Muscle layer of duodenum (tissue), 2 donors: ENCODE data around the gene ZBTB20.

Experiments
- H3K27ac ChIP-seq: one replicate; pipeline ENCODE4 v1.7.0; 2013; ENCODE audit warnings: mild to moderate bottlenecking, low read length
- H3K27me3 ChIP-seq: one replicate; pipeline ENCODE4 v1.7.0; 2013; ENCODE audit warnings: low read depth, mild to moderate bottlenecking, control low read depth, low read length
- H3K36me3 ChIP-seq, 2 donors: one replicate each; pipeline ENCODE4 v1.7.0; 2013; ENCODE audit warnings: low read length in 2 of 2, control low read depth in 1 of 2, mild to moderate bottlenecking in 1 of 2; ENCODE audit not compliant: insufficient read depth in 2 of 2, control insufficient read depth in 1 of 2
- H3K4me1 ChIP-seq, 2 donors: one replicate each; pipeline ENCODE4 v1.7.0; 2013; ENCODE audit warnings: low read length in 2 of 2, mild to moderate bottlenecking in 2 of 2, control low read depth in 1 of 2, moderate library complexity in 1 of 2; ENCODE audit not compliant: insufficient read depth in 2 of 2, control insufficient read depth in 1 of 2
- H3K4me3 ChIP-seq, 2 donors: one replicate each; pipeline ENCODE4 v1.7.0; 2013; ENCODE audit warnings: low read length in 2 of 2, low read depth in 1 of 2, mild to moderate bottlenecking in 1 of 2
- H3K9me3 ChIP-seq, 2 donors: one replicate each; pipeline ENCODE4 v1.7.0; 2013; ENCODE audit warnings: low read length in 2 of 2, control low read depth in 1 of 2, mild to moderate bottlenecking in 1 of 2; ENCODE audit not compliant: control insufficient read depth in 1 of 2
- donor health status: healthy.

The ZBTB20 gene

DNA sequence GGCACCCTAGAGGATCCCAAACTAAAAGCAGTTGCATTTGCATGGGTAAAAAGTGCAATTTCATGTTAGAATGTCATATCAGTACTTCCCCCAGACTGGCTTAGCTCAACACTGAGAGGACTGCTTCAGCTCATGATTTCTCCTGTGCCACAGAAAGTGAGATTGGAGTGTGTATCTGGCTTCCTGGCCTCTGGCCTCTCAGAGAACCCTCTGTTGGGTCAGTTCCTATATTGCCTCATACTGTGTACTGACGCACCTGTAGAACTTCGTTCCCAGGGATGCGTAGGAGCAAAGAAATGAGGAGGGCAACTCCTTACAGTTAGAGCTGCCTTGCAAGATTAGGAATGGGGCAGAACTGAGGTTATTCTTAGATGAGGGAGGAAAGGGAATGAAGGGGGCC lies 512.5 kb downstream of the ZBTB20 start:
- Histone ChIP-seq H3K36me3 (peaks cover 0 to 6% of the 10 kb centered on the region in 2 donors), H3K4me3 (no peak overlapping the region), H3K4me1 (peaks cover 0 to 7% of the 10 kb centered on the region in 2 donors), H3K9me3 (peaks cover 3 to 4% of the 10 kb centered on the region in 2 donors), H3K27me3 (no peaks in the 10 kb centered on the region), H3K27ac (no peak overlapping the region)

DNA sequence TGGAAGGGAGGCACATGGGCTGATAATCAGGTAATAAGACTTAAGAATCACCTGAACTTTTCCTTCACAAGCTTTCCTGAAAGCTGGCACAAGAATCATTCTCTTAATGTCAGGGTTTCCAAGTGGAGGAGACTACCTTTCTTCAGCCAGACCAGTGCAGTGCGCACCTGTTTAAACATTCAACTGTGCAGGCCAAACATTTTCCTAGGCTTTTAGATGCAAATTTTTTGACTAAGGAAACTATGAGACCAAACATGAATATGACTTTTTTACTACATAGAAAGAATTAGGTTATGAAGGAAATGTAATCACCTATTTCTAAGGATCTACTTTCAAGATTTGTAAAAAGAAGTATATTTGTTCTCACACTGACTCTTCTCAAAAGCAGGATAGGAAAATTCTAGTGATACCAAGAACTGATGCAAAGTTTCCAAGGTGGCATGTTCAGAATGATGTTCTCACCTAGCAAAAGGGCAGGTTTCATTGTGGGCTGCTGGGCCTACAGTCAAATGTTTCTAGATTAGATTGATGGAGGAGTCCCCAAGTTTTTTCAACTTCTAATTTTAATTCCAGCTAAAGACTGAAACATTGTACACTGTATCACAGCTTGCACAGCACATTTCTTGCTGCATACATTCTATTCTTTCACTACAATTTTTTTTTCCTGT lies 514.2 kb downstream of the ZBTB20 start:
- Histone ChIP-seq H3K9me3 (peaks cover 3 to 4% of the 10 kb centered on the region in 2 donors), H3K4me3 (no peak overlapping the region), H3K27ac (no peak overlapping the region), H3K4me1 (peaks cover 0 to 7% of the 10 kb centered on the region in 2 donors), H3K36me3 (peaks cover 0 to 6% of the 10 kb centered on the region in 2 donors), H3K27me3 (no peaks in the 10 kb centered on the region)

DNA sequence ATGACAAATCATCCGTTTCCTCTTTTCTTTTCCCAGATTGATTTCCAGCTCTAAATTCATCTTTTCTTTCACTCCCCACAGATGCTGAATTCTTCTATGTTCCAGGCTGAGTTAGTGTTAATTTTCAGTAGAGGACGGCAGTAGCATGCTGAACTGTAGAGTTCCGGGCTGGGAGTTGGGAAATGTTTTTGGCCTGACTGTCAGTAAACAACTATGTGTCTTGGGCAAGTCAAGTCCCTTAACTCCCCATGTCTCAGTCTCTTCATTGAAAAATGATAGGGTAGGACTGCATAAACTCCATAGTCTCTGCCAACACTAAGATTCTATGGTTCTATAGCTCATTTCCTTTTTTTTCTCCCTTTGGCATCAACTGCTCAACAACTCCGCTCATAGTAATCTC lies 519.3 kb downstream of the ZBTB20 start:
- Histone ChIP-seq H3K4me3 (no peak overlapping the region), H3K27ac (peak overlapping the region; percentile 8), H3K27me3 (no peaks in the 10 kb centered on the region), H3K9me3 (no peaks in the 10 kb centered on the region), H3K4me1 (peaks cover 7 to 21% of the 10 kb centered on the region in 2 donors), H3K36me3 (peaks cover 0 to 13% of the 10 kb centered on the region in 2 donors)

DNA sequence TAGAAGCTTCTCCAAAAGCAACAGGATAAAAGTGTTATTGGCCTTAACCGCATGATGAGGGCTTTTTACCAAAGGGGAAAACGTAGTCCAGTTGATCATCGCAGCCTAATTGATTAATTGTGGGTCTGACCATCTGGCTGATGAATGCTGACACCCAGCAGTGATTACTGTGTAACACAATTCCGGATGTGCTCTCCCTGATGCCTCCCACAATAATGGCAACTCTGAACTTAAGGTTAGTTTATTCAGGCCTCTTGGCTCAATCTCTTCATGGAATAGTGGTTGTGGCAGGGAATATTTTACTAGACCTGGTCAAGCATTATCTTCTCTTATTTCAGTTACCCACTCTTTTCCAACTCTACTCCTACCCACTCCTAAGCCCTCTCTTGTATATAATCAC lies 520.3 kb downstream of the ZBTB20 start:
- Histone ChIP-seq H3K27ac (peak overlapping the region; percentile 58), H3K9me3 (no peaks in the 10 kb centered on the region), H3K27me3 (no peaks in the 10 kb centered on the region), H3K4me3 (no peak overlapping the region), H3K4me1 (peaks cover 12 to 25% of the 10 kb centered on the region in 2 donors), H3K36me3 (peaks cover 0 to 13% of the 10 kb centered on the region in 2 donors)

DNA sequence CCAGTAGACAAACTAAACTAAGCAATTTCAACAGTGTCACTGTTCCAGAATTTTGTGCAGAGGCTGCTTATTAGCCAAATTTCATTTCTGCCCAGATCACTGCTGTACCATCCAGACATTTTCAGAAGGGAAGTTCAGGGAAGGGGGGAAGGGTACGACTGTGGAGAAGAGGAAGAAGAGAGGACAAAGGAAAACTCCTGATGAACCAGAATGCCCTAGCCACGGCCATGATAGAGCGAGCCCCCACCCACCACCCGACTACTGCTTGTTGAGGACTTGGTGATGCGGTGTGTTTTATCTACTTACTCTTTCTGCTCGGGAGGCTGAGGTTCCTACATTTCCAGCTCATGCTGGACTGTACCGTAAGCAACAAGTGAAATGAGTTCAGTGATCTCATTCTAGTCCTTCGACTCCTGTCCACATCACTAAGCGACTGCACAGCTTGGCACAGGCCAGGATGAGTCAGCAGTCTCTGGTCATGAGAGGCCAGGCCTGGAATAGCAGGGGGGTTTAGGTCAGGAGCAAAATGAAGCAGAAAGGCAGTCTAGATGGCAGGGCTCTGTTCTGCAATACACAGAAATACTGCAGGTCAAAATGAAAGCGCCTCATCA lies 522.4 kb downstream of the ZBTB20 start:
- no peaks in the 10 kb centered on the region for H3K9me3 ChIP-seq
- peaks cover 12 to 19% of the 10 kb centered on the region in 2 donors for H3K4me1 ChIP-seq
- peak overlapping the region; percentile 93 for H3K27ac ChIP-seq
- no peaks in the 10 kb centered on the region for H3K27me3 ChIP-seq
- H3K36me3 ChIP-seq = peaks cover 0 to 13% of the 10 kb centered on the region in 2 donors
- H3K4me3 ChIP-seq = peak overlapping the region; percentile 40 to 54

DNA sequence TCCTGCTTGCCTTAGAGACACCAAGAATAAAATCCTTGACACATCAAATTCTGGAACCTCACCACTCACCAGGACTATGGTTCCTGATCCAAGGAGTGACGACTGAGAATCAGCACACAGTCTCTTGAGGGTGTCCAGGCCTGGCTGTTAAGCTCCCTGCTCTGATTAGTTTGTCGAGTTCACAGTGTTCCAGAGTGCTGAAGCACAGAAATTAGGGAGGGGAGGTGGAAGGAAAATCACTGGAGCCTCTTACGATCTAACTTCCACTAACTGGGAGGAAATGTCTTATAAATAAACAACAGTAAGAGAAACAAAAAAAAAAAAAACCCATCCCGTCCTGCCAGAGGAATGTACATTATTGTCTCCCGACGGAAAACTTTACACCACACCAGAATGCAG lies 523.0 kb downstream of the ZBTB20 start:
- H3K36me3 ChIP-seq = peaks cover 0 to 13% of the 10 kb centered on the region in 2 donors
- no peaks in the 10 kb centered on the region for H3K9me3 ChIP-seq
- H3K4me3 ChIP-seq = peak overlapping the region; percentile 40 to 54
- peak overlapping the region; percentile 93 for H3K27ac ChIP-seq
- peaks cover 12 to 19% of the 10 kb centered on the region in 2 donors for H3K4me1 ChIP-seq
- no peaks in the 10 kb centered on the region for H3K27me3 ChIP-seq

DNA sequence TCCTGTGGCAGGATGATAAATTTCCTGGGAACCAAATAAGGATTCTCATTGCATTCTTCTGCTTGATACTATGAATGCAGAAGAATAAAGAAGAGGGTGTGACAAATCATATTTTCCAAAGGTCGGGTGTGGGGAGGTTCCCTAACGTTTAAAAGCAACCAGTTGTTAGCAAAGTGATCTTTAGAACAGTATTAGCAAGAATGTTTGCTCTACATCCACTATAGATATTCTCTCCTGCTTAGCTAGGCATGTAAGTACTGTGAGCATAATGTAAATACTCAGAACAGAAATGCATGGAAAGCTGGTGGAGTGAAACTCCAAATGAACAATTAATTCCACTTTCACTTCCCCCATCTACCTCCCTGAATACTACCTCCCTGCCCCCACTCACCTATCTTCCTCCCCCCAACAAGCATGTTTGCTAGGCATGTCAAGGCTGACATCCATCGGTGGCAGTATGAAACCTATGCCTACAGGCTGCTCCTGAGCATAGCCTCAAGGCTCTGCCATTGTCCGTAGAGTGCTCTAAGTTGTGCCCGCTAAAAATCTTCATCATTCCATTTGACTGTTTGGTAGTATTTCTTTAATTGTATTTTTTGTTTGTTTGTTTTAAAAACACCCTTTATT lies 523.6 kb downstream of the ZBTB20 start:
- H3K9me3 ChIP-seq = no peaks in the 10 kb centered on the region
- H3K27ac ChIP-seq = peak overlapping the region; percentile 93
- peak overlapping the region; percentile 40 to 54 for H3K4me3 ChIP-seq
- H3K27me3 ChIP-seq = no peaks in the 10 kb centered on the region
- H3K36me3 ChIP-seq = peaks cover 0 to 13% of the 10 kb centered on the region in 2 donors
- peaks cover 12 to 19% of the 10 kb centered on the region in 2 donors for H3K4me1 ChIP-seq

DNA sequence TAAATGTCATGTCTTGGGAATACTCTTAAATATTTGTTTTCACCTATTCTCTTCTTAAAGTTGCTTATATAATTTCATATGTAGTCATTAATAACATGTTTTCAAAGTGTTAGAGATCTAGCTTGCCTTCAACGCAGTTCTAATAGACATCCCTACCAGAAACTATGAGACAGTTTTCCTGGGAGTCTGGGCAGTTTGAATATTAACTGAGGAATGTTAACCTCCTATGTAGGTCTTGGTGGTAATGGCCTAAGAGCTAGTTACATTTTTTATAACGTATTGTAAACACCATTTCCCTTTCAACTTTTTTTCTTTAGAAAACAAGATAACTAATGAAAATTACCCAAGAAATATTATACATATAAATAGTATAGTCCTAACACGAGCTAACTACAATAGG lies 525.1 kb downstream of the ZBTB20 start:
- H3K4me3 ChIP-seq = no peak overlapping the region
- H3K36me3 ChIP-seq = peaks cover 0 to 13% of the 10 kb centered on the region in 2 donors
- H3K9me3 ChIP-seq = no peaks in the 10 kb centered on the region
- H3K27ac ChIP-seq = peak overlapping the region; percentile 93
- peaks cover 12 to 19% of the 10 kb centered on the region in 2 donors for H3K4me1 ChIP-seq
- H3K27me3 ChIP-seq = no peaks in the 10 kb centered on the region

DNA sequence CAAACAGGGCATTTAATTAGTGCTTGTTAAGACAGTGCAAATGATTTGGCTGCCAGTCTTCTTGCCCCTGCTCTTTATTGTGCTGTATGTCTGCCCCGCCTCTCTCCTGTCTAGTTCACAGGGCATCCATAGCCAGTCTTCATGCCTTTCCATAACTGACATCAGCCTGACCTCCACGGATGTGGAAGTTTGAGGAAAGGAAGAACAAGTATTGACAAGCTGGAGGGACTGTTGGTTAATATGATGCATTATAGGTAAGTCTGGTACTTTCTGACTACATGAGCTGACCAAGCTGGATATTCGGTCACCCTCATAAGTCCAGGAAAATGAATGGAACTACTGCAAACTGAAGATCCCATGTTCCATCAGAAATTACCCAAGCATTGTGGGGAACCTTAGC lies 527.3 kb downstream of the ZBTB20 start:
- Histone ChIP-seq H3K27me3 (no peaks in the 10 kb centered on the region), H3K36me3 (peaks cover 0 to 5% of the 10 kb centered on the region in 2 donors), H3K4me1 (peaks cover 12 to 13% of the 10 kb centered on the region in 2 donors), H3K4me3 (no peak overlapping the region), H3K9me3 (no peaks in the 10 kb centered on the region), H3K27ac (no peak overlapping the region)

DNA sequence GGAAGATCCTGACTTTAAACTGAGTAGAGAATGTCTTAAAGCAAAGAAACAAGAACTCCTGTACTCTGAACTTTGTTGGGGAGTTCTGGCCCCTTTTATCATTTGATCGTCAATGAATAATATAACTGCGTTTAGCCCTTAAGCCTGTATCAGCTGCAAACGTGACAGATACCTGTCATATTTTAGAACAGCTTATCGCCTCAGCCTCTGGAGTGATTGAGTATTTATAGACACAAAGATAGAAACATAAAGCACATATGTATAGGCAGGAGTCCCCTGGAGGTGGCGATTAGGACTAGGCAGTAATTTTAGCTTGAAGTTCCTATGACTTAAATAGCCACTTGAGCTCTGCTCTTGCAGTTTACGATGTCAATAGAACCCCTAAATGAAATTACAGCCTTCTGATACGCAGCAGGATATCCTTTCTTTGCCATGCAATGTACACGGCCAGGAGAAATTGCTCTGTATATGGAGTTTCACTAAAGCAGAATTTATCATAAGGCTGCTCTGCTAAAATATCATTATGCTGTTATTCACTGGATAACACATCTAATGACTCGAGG lies 531.5 kb downstream of the ZBTB20 start:
- Histone ChIP-seq H3K4me3 (no peak overlapping the region), H3K27ac (no peak overlapping the region), H3K36me3 (no peaks in the 10 kb centered on the region), H3K4me1 (no peaks in the 10 kb centered on the region), H3K27me3 (no peaks in the 10 kb centered on the region), H3K9me3 (no peaks in the 10 kb centered on the region)

DNA sequence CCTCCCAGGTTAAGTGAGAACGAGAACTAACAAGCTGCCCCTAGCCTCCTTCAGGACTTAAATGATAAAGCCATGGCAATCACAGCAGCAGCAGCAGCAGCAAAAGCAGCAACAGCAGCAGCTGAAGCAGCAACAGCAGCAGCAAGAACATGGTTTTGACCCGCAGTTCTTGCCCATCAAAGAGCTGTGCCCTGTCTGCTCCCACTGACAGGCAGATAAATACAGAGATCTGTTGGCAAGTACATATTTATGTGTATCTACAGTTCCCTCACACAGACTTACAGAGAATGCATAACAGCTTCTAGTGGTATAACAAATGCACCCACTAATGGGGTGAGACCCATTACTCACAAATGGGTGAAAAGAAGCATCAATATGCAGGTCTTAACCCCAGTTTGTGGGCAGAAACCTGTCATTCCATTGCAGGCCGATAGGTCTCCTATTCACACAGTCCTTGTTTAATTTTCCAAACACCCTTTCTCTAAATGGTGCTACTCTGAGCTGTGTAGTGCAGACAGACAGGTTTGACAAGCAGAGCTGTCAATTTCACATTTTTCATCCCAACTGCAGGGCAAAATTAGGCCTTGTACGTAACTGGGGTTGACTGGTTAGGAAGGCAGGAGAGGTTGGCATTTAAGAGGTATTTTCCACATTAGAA lies 537.0 kb downstream of the ZBTB20 start:
- H3K27ac ChIP-seq = no peak overlapping the region
- no peaks in the 10 kb centered on the region for H3K36me3 ChIP-seq
- peaks cover 0 to 7% of the 10 kb centered on the region in 2 donors for H3K4me1 ChIP-seq
- no peak overlapping the region for H3K4me3 ChIP-seq
- no peaks in the 10 kb centered on the region for H3K9me3 ChIP-seq
- H3K27me3 ChIP-seq = no peaks in the 10 kb centered on the region
